DND-41 (cell line): ENCODE results near the gene TBATA.

Source experiments
- ATAC-seq: fragments of 200-7000 bp; cut with Tn5 transposase; 3 replicates; pipeline ENCODE4 v1.9.1; 2021; ENCODE audit warnings: low read depth; ENCODE audit not compliant: insufficient read depth
- DNase-seq: peaks from one replicate; pipeline ENCODE4 v3.0.0-alpha.2; 2020
- H2AFZ ChIP-seq: 2 replicates; pipeline ENCODE4 v1.6.0; 2012; ENCODE audit warnings: low read depth, low read length
- H3K27ac ChIP-seq: 2 replicates; pipeline ENCODE4 v1.5.1; 2012; ENCODE audit warnings: low read length, inconsistent platforms
- H3K27me3 ChIP-seq: fragments of 200-600 bp; sonication (generic); 2 replicates; pipeline ENCODE4 v1.6.0; 2012; ENCODE audit warnings: low read length, mild to moderate bottlenecking, inconsistent platforms; ENCODE audit not compliant: insufficient read depth, poor library complexity
- H3K36me3 ChIP-seq: 2 replicates; pipeline ENCODE4 v1.5.1; 2012; ENCODE audit warnings: low read length, inconsistent platforms; ENCODE audit not compliant: insufficient read depth
- H3K4me1 ChIP-seq: 2 replicates; pipeline ENCODE4 v1.5.1; 2012; ENCODE audit warnings: mild to moderate bottlenecking, low read length; ENCODE audit not compliant: insufficient read depth
- H3K4me2 ChIP-seq: 2 replicates; pipeline ENCODE4 v1.6.0; 2012; ENCODE audit warnings: mild to moderate bottlenecking, moderate library complexity, low read length, inconsistent platforms; ENCODE audit not compliant: insufficient read depth
- H3K4me3 ChIP-seq, 2 experiments: fragments of 200-600 bp in 1 of 2; shearing (Covaris generic) in 1 of 2; 2 replicates each; pipeline ENCODE4 v1.5.1; 2012 to 2016; ENCODE audit warnings: inconsistent platforms in 2 of 2, low read length in 2 of 2, mild to moderate bottlenecking in 2 of 2, low read depth in 1 of 2, moderate library complexity in 1 of 2
- H3K79me2 ChIP-seq: 2 replicates; pipeline ENCODE4 v1.6.0; 2012; ENCODE audit warnings: low read length, inconsistent platforms; ENCODE audit not compliant: insufficient read depth
- H3K9ac ChIP-seq: 2 replicates; pipeline ENCODE4 v1.6.0; 2012; ENCODE audit warnings: low read depth, mild to moderate bottlenecking, inconsistent platforms, low read length, moderate library complexity
- H3K9me3 ChIP-seq: 2 replicates; pipeline ENCODE4 v1.5.1; 2012; ENCODE audit warnings: low read length, moderate library complexity, mild to moderate bottlenecking, inconsistent platforms; ENCODE audit not compliant: insufficient read depth, severe bottlenecking
- H4K20me1 ChIP-seq: 2 replicates; pipeline ENCODE4 v1.6.0; 2012; ENCODE audit warnings: low read length; ENCODE audit not compliant: insufficient read depth
- CTCF ChIP-seq: IDR thresholded peaks from 2 replicates; pipeline ENCODE4 v1.5.1; 2012; ENCODE audit warnings: borderline replicate concordance, low read length, moderate library complexity, mild to moderate bottlenecking; ENCODE audit not compliant: poor library complexity, severe bottlenecking; ENCODE audit errors: extremely low read depth
- EZH2 ChIP-seq: IDR thresholded peaks from 3 replicates; pipeline ENCODE4 v1.6.1; 2012; ENCODE audit warnings: borderline replicate concordance, low read depth, mild to moderate bottlenecking, moderate library complexity, low read length, inconsistent platforms; ENCODE audit not compliant: severe bottlenecking

Gene TBATA

DNA sequence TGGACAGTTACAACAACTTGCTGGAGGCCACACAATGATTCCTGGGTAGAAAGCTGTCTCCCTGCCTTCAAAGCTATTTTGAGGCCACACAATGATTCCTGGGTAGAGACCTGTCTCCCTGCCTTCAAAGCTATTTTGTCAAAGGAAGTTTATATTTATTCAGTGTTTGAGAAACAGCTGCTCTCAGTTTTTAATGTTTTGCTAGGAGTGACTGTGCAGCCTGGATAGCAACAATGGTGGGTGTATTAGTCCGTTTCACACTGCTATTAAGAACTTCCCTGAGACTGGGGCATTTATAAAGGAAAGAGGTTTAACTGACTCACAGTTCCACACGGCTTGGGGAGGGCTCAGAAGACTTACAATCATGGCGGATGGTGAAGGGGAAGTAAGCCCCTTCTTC, 26.7 kb upstream of the TBATA start:
- peaks cover 16% of the 10 kb centered on the region for H3K4me1 ChIP-seq
- H3K27me3 ChIP-seq = no peaks in the 10 kb centered on the region
- no peak overlapping the region for H3K27ac ChIP-seq
- H4K20me1 ChIP-seq = no peaks in the 10 kb centered on the region
- no peaks in the 10 kb centered on the region for H3K36me3 ChIP-seq
- H3K4me2 ChIP-seq = no peak overlapping the region
- no peaks in the 10 kb centered on the region for H3K9me3 ChIP-seq
- peaks cover 7% of the 10 kb centered on the region for H3K79me2 ChIP-seq
- H2AFZ ChIP-seq = no peak overlapping the region
- no peak for ATAC-seq
- no peak for DNase-seq
- TF ChIP-seq CTCF (no peak), EZH2 (no peak)
- no peak overlapping the region for H3K4me3 ChIP-seq
- H3K9ac ChIP-seq = no peak overlapping the region

GRCh38 chr10:70810967-70811366, 25.8 kb upstream of the TBATA start:
- no peaks in the 10 kb centered on the region for H3K27me3 ChIP-seq
- ATAC-seq (no peak), DNase-seq (no peak)
- no peaks in the 10 kb centered on the region for H4K20me1 ChIP-seq
- H2AFZ ChIP-seq = no peak overlapping the region
- no peak overlapping the region for H3K4me2 ChIP-seq
- no peaks in the 10 kb centered on the region for H3K9me3 ChIP-seq
- H3K9ac ChIP-seq = no peak overlapping the region
- H3K27ac ChIP-seq = no peak overlapping the region
- H3K36me3 ChIP-seq = no peaks in the 10 kb centered on the region
- no peaks in the 10 kb centered on the region for H3K79me2 ChIP-seq
- peaks cover 9% of the 10 kb centered on the region for H3K4me1 ChIP-seq
- no peak for TF ChIP-seq EZH2
- no peak for TF ChIP-seq CTCF
- no peak overlapping the region for H3K4me3 ChIP-seq

GRCh38 chr10:70809726-70810125, 24.5 kb upstream of the TBATA start:
- Histone ChIP-seq H3K4me2 (no peak overlapping the region), H3K4me3 (no peak overlapping the region), H4K20me1 (no peaks in the 10 kb centered on the region), H3K9ac (no peak overlapping the region), H3K27ac (no peak overlapping the region), H3K4me1 (peaks cover under 1% of the 10 kb centered on the region), H3K9me3 (no peaks in the 10 kb centered on the region), H3K27me3 (no peaks in the 10 kb centered on the region), H2AFZ (no peak overlapping the region), H3K36me3 (no peaks in the 10 kb centered on the region), H3K79me2 (no peaks in the 10 kb centered on the region)
- TF ChIP-seq CTCF (no peak), EZH2 (no peak)
- DNase-seq (no peak), ATAC-seq (no peak)
